Common myeloid progenitor, CD34-positive (primary cell): ENCODE data around the gene TMEM108.

Experiments
- CTCF ChIA-PET: fragments of 350-600 bp; sonication (Branson Sonifier 250); formaldehyde crosslinking; loops from one replicate; lab custom pipeline; 2021; ENCODE audit warnings: antibody characterized with exemption; lab: Charles Lee
- POLR2A ChIA-PET: fragments of 350-600 bp; sonication (Branson Sonifier 250); formaldehyde crosslinking; loops from one replicate; lab custom pipeline; 2021; ENCODE audit warnings: antibody characterized with exemption; lab: Charles Lee
- DNase-seq, 3 donors: peaks; one replicate each; pipeline versions ENCODE4 v3.0.0 to v3.0.0-alpha.2; 2013
- H3K27ac ChIP-seq, 2 experiments: 1 replicate in 1 of 2; 2 replicates in 1 of 2; pipeline ENCODE4 v1.7.0; 2013; ENCODE audit warnings: inconsistent platforms in 2 of 2, low read length in 2 of 2, mild to moderate bottlenecking in 2 of 2, low read depth in 1 of 2, moderate library complexity in 1 of 2; ENCODE audit not compliant: severe bottlenecking in 2 of 2, insufficient read depth in 1 of 2, poor library complexity in 1 of 2
- H3K27me3 ChIP-seq, 5 experiments: replicated peaks in 2 of 5; 1 replicate in 3 of 5; 2 replicates in 2 of 5; pipeline versions ENCODE4 v1.6.1 to v1.7.0; 2013; ENCODE audit warnings: low read length in 4 of 5, mild to moderate bottlenecking in 2 of 5, moderate library complexity in 2 of 5, inconsistent platforms in 1 of 5; ENCODE audit not compliant: insufficient read depth in 5 of 5, control insufficient read depth in 4 of 5
- H3K36me3 ChIP-seq, 4 experiments: 1 replicate in 2 of 4; 2 replicates in 2 of 4; pipeline versions ENCODE4 v1.6.1 to v1.7.0; 2013; ENCODE audit warnings: low read length in 3 of 4, control low read depth in 1 of 4, mild to moderate bottlenecking in 1 of 4; ENCODE audit not compliant: control insufficient read depth in 4 of 4, insufficient read depth in 4 of 4
- H3K4me1 ChIP-seq, 4 experiments: 1 replicate in 3 of 4; 2 replicates in 1 of 4; pipeline versions ENCODE4 v1.6.1 to v1.7.1; 2013; ENCODE audit warnings: low read length in 3 of 4, mild to moderate bottlenecking in 3 of 4, control low read depth in 1 of 4, inconsistent platforms in 1 of 4, moderate library complexity in 1 of 4; ENCODE audit not compliant: control insufficient read depth in 4 of 4, insufficient read depth in 4 of 4; ENCODE audit errors: control extremely low read depth in 1 of 4
- H3K4me3 ChIP-seq, 7 experiments: 1 replicate in 4 of 7; 2 replicates in 3 of 7; pipeline versions ENCODE4 v1.5.1 to v1.7.0; 2013; ENCODE audit warnings: mild to moderate bottlenecking in 7 of 7, low read length in 6 of 7, moderate library complexity in 6 of 7, inconsistent platforms in 2 of 7, low read depth in 2 of 7, control low read depth in 1 of 7; ENCODE audit not compliant: insufficient read depth in 4 of 7, control insufficient read depth in 1 of 7; ENCODE audit errors: extremely low read depth in 1 of 7
- H3K9me3 ChIP-seq, 5 experiments: 1 replicate in 4 of 5; 2 replicates in 1 of 5; pipeline versions ENCODE4 v1.6.1 to v1.7.1; 2013; ENCODE audit warnings: low read length in 4 of 5, mild to moderate bottlenecking in 2 of 5, inconsistent platforms in 1 of 5, low read depth in 1 of 5, moderate library complexity in 1 of 5; ENCODE audit not compliant: control insufficient read depth in 4 of 5, insufficient read depth in 2 of 5; ENCODE audit errors: control extremely low read depth in 1 of 5
- WGBS: methylation state at CpG from one replicate; pipeline ENCODE4 v1.1.5; 2013; ENCODE audit not compliant: insufficient coverage; 5-methylcytosine and 5-hydroxymethylcytosine counted together

Gene TMEM108

GRCh38 chr3:133379926-133380325 lies 341.7 kb downstream of the TMEM108 start:
- Histone ChIP-seq H3K9me3 (no peaks in the 10 kb centered on the region), H3K36me3 (no peaks in the 10 kb centered on the region), H3K4me3 (no peak overlapping the region), H3K4me1 (peaks cover 0 to 4% (median 0%) of the 10 kb centered on the region in 4 experiments), H3K27ac (no peak overlapping the region), H3K27me3 (peaks cover 0 to 6% (median 0%) of the 10 kb centered on the region in 5 experiments)
- CTCF ChIA-PET: interaction anchor here (1.2 to 5.8 kb wide), 5 partner anchors 8 to 652 kb away, joined by 3 to 55 read pairs (median 35); no protein-coding TSS in a partner anchor
- no peak for DNase-seq
- 90% methylated on average over 9 of the region's 19 CpGs for WGBS
- POLR2A ChIA-PET: no interaction called here

GRCh38 chr3:133380481-133381225 lies 342.5 kb downstream of the TMEM108 start:
- H3K4me1 ChIP-seq: peaks cover 0 to 4% (median 0%) of the 10 kb centered on the region in 4 experiments
- no peak for DNase-seq
- ChIA-PET CTCF (interaction anchor here (0.9 to 5.8 kb wide), 7 partner anchors 8 to 653 kb away, joined by 3 to 55 read pairs (median 30); no protein-coding TSS in a partner anchor), POLR2A (no interaction called here)
- H3K27me3 ChIP-seq: peaks cover 0 to 6% (median 0%) of the 10 kb centered on the region in 5 experiments
- H3K4me3 ChIP-seq: no peak overlapping the region
- WGBS: 98% methylated on average over 15 of the region's 16 CpGs
- H3K9me3 ChIP-seq: no peaks in the 10 kb centered on the region
- H3K27ac ChIP-seq: no peak overlapping the region
- H3K36me3 ChIP-seq: no peaks in the 10 kb centered on the region

GRCh38 chr3:133381346-133382109 lies 343.3 kb downstream of the TMEM108 start:
- H3K4me1 ChIP-seq: peaks cover 0 to 4% (median 0%) of the 10 kb centered on the region in 4 experiments
- ChIA-PET CTCF (interaction anchor here (0.6 to 5.8 kb wide), 9 partner anchors 10 to 654 kb away, joined by 3 to 55 read pairs (median 30); no protein-coding TSS in a partner anchor), POLR2A (no interaction called here)
- WGBS: 92% methylated on average over 3 of the region's 4 CpGs
- no peaks in the 10 kb centered on the region for H3K9me3 ChIP-seq
- H3K36me3 ChIP-seq: no peaks in the 10 kb centered on the region
- no peak overlapping the region for H3K27ac ChIP-seq
- DNase-seq: no peak
- H3K4me3 ChIP-seq: no peak overlapping the region
- peaks cover 0 to 6% (median 0%) of the 10 kb centered on the region in 5 experiments for H3K27me3 ChIP-seq

GRCh38 chr3:133383175-133383574 lies 345.0 kb downstream of the TMEM108 start:
- Histone ChIP-seq H3K4me3 (no peak overlapping the region), H3K27me3 (peaks cover 0 to 6% (median 0%) of the 10 kb centered on the region in 5 experiments), H3K36me3 (no peaks in the 10 kb centered on the region), H3K4me1 (peaks cover 0 to 4% (median 0%) of the 10 kb centered on the region in 4 experiments), H3K27ac (no peak overlapping the region), H3K9me3 (no peaks in the 10 kb centered on the region)
- CTCF ChIA-PET: interaction anchor here (1.0 to 5.8 kb wide), 16 partner anchors 9 to 669 kb away, joined by 3 to 55 read pairs (median 5); partner anchors contain the start of gene TMEM108
- POLR2A ChIA-PET: no interaction called here
- WGBS: 100% methylated on average over 1 of the region's 3 CpGs
- no peak for DNase-seq

GRCh38 chr3:133383741-133384140 lies 345.6 kb downstream of the TMEM108 start:
- ChIA-PET POLR2A (no interaction called here), CTCF (interaction anchor here (1.0 to 5.8 kb wide), 13 partner anchors 9 to 660 kb away, joined by 3 to 55 read pairs (median 5); partner anchors contain the start of gene TMEM108)
- Histone ChIP-seq H3K27ac (no peak overlapping the region), H3K9me3 (no peaks in the 10 kb centered on the region), H3K27me3 (peaks cover 0 to 6% (median 0%) of the 10 kb centered on the region in 5 experiments), H3K4me3 (no peak overlapping the region), H3K36me3 (no peaks in the 10 kb centered on the region), H3K4me1 (peaks cover 0 to 4% (median 0%) of the 10 kb centered on the region in 4 experiments)
- no peak for DNase-seq
- WGBS: 90% methylated on average over 3 of the region's 5 CpGs

- ChIA-PET CTCF (interaction anchor here (1.0 to 5.8 kb wide), 13 partner anchors 9 to 661 kb away, joined by 3 to 55 read pairs (median 5); partner anchors contain the start of gene TMEM108), POLR2A (no interaction called here)
- Histone ChIP-seq H3K9me3 (no peaks in the 10 kb centered on the region), H3K4me3 (no peak overlapping the region), H3K36me3 (no peaks in the 10 kb centered on the region), H3K27me3 (peaks cover 0 to 6% (median 0%) of the 10 kb centered on the region in 5 experiments), H3K27ac (no peak overlapping the region), H3K4me1 (peaks cover 0 to 4% (median 0%) of the 10 kb centered on the region in 4 experiments)
- 27% methylated on average over 13 of the region's 13 CpGs for WGBS
- peak; percentile 64 to 80 (median 77) for DNase-seq
These were observed 346.3 kb downstream of the TMEM108 start for GRCh38 chr3:133384331-133385027.
